Stimulated activated CD4-positive, alpha-beta T cell treated with anti-CD3 and anti-CD28 coated beads, Interleukin-1b, Interleukin-23, amount 100 ng/mL, for 4 hours (primary cell): ENCODE data around the gene PADI2.
A peak's percentile ranks its signal among the peaks of the same experiment; 100 is the strongest.

ENCODE experiments used
- DNase-seq, 2 donors: peaks; one replicate each; pipeline ENCODE4 v3.0.0-alpha.2; 2020; ENCODE audit warnings: low read depth in 2 of 2

PADI2 gene

GRCh38 chr1:17119076-17119772, at the start of gene PADI2:
PADI2 (minus strand) TSS chr1:17119451; CDS start chr1:17119371, 80 bp downstream.
- DNase-seq, result peak; percentile 31 to 49

DNA sequence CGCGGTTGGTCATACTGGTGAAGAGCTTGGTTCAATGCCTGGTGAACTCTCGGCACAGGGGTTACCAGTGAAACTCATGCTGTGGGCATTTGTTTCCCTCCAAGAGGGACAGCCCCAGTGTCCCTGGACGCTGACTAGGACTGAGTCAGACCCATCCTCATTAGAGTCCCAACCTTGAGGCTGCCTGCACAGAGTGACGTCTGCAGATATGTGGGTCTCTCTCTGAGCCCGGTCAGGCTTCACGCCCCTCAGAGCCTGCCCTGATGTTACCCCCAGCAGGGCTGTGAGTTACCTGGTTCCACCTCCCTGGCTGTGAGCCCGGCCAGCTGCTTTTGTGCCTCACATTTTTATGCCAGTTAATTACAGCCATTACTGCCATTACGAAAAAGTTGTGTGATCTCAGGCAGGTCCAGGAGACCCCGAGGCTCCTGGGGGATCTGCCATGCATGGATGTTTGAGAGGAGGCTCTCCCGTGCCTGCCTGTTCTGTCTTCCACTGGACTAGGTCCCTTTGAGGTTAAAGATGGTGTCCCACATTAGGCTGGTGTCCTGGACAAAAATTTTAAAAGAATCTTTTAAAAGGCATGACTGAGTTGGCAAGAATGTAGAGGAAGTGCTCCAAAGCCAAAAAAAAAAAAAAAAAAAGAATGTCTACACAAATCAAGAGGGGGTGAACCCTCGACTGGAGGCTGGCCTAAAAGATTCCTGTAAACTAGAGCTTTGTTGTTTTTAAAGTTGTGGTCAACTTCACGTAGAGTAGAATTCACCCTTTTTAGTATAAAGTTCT, 49.0 kb upstream of the PADI2 start:
- DNase-seq, result no peak

GRCh38 chr1:17167786-17168090, 48.5 kb upstream of the PADI2 start:
- DNase-seq, result no peak

- no peak for DNase-seq
Measured at GRCh38 chr1:17167041-17167785, 48.0 kb upstream of the PADI2 start.

GRCh38 chr1:17165823-17166222, 46.6 kb upstream of the PADI2 start:
- DNase-seq, result no peak

GRCh38 chr1:17163789-17164666, 44.8 kb upstream of the PADI2 start:
- no peak for DNase-seq

DNA sequence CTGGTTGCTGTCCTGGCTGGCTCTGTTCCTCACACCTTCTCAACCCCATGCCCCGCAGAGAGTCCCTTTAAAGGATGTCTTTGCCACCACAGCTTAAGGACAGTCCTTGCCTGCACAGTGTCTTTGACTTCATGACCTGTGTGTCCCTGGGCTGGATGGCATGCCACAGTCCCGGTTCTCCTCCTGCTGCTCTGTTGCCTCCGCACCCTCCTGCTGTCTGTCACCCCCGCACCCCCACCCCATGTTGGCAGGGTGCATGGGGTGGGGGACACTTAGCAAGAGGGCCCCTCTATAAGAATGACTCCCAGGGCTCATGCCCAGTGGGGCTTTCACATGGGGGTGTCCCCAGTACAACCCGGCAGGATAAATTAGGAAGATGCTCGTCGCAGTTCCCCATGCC, 44.1 kb upstream of the PADI2 start:
- DNase-seq, result no peak

DNA sequence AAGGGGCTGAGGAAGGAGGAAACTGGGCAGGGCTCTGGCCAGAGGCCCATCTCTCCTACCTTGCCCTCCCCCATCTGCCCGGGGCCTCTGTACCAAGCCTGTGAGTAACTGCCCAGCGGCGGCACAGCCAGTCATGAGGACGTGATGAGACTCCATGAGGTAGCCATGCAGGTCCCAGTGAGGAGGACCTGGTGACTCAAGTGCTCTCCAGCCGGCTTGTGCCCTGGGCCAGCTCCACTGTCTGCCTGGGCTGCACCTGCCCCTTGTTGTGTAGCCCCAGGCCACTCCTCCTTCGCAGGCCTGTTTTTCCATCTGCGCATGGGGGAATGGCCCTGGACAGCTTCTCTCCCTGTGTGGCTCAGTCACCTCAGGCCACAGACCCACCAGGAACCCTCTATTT, 43.7 kb upstream of the PADI2 start:
- DNase-seq, result no peak

GRCh38 chr1:17161926-17162800, 42.9 kb upstream of the PADI2 start:
- no peak for DNase-seq

GRCh38 chr1:17161137-17161740, 42.0 kb upstream of the PADI2 start:
- DNase-seq, result no peak

DNA sequence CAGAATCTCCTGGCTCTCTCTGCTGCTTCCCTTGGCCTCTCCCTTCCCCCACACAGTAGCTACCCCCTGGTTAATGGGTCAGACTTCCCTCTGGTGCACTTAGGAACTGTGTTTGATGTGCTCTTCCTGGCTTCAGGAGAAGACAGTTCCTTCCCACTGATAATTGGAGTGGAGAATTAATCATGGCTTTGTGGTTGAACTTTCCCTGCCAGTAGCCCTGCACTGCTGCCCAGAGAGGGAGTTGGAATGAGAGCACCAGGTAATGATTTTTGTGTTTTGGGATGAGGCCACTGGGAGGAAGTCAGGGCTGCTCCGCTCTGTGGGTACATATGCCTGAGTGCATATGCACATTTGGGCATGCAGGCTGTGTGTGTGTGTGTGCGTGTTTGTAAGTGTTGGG, 39.7 kb upstream of the PADI2 start:
- no peak for DNase-seq

- DNase-seq, result no peak
Measured at GRCh38 chr1:17156108-17156507, 36.9 kb upstream of the PADI2 start.

DNA sequence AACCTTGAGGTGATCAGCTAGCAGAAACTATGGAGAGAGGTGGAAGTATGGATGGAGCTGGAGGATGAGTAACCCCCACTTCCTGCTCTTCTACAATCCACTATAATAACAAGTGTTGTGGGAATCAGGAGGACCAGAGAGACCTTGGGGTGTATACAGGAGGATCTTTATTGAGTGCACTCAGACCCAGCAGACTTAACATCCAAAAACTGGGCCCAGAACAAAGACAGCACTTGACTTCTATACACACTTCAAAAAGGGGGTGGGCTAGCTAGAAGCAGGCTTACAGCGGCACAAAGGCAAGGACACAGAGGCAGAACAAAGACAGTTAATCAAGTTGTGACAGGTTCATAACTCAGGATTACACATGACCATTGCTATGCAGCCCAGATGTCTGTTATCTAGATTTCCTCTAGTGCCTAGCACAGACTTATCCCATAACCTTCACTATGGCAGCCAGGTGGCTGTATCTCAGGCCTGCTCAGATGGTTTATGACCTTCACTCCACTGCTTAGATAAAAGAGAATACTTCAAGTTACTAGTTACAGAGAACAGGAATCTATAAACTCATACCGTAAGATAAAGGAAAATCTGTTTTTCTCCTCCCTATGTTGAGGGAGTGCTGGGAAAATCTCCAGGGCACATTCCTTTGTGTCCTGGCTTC, 36.1 kb upstream of the PADI2 start:
- no peak for DNase-seq

- no peak for DNase-seq
Measured at GRCh38 chr1:17149771-17150170, 30.5 kb upstream of the PADI2 start.

DNA sequence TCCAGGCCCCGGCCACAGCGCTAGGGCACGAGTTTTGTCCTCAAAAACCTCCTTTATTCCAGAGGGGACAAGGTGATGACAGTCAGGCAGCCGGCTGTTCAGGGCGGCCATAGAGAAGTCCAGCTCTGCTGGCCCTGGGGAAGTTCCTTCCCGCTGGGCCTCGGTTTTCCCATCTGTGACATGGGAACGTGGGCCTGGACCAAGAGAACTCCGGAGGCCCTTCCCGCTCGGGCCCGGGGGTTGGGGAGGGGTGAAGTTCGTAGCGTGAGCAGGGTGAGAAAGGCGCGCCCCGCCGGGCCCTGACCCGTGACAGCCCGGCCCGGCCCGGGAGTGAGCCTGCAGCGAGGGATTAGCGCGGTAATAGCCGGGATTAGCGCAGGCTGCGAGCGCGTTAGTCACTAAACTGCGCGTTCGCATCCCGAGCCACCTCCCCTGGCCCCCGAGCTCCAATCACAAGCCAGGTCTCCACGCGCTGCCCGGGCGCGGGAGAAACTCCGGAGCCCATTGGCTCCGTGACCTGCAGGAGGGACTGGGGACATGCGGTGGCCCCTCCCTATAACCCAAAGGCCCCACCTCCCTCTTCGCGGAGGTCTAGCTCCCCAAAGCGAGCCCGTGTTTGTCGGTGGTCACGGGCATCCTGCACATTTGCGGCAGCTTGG, 29.8 kb upstream of the PADI2 start:
- no peak for DNase-seq

DNA sequence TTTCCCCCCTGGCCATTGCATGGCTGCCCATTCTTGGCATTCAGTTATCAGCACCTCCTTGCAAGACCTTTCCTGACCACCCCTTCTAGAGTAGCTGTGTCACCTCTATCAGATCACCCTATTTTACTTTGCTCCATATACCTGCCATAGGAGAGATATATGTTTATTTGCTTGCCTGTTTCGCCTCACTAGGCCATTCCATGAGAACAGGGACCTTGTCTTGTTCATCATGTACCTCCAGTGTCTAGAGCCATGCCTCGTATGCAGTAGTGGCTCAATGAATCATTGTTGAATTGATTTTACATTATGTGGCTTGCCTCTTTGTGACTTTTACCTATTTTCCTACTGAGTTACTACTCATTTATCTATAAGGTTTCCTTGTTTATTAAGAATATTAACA, 26.4 kb upstream of the PADI2 start:
- no peak for DNase-seq

DNA sequence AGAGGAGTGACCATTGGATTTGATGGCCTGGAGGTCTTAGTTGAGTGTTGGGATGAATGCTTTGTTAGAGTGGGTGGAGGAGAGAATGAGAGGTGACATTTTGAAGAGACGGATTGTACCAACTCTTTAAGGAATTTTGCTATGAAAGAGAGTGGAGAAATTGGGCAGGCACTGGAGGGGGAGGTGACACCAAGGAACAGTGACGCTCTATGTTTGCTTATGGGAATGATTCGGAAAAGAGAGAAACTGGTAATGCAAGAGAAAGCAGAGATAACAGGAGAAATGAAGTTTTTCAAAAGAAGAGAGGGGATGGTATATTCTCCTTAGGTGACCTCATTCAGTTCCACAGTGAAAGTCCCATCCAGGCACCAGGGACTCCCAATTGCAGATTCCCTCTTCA, 24.5 kb upstream of the PADI2 start:
- no peak for DNase-seq

GRCh38 chr1:17141441-17142197, 22.4 kb upstream of the PADI2 start:
- DNase-seq, result no peak

DNA sequence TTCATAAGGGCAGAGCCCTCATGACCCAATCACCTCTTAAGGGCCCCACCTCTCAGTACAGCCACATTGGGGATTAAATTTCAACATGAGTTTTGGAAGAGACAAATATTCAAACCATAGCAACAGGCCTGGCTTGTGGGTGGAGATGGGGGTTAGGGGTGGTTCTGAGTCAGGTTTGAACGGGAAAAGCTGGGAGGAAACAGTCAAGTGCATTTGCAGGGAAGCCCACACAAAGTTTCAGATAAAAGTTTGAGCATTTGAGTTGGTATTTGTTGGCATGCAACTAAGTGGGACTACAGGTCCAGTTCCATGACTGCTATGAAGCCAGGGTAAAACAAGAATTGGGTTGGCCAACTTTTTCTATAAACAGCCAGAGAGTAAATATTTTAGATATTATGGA, 21.0 kb upstream of the PADI2 start:
- DNase-seq, result no peak
